Measurements from ENCODE around the gene CYB561D1.

CYB561D1 gene

DNA sequence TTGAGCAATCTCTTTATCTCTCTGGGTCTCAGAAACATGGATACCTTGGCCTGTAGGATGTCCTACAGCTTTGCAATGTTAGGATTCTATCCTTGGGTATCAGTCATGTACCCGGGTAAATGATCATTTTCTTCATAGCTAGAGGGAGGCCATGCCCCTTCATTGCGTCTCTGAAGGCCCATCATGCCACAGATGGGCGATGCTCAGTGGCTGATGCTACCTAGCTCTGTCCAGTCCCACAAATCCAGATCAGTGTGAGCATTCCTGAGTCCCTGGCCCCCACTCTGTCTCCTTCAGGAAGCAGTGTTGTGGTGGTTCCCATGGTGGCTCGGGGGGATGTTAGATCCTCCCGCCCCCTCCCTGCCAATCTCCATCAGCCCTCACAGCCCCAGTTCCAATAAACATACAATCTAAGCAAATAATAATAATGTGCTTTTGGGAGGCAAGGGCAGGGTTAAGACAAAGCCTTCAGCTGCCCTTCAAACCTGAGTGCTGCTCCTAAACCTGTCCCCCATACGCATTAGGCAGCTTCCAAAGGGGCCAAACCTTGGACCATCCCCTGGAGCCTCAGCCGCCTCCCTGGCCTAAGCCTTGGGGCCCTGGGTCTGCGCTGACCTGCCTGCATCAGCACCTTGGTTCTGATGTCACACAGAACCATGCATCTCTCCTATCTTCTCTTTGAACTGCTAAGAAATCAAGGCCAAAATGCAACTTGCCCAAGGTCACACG is 45.1 kb downstream of the CYB561D1 start:
- Histone ChIP-seq H3K36me3 (ENCODE audit: control insufficient read depth in 4 of 4, insufficient read depth in 4 of 4, low read length in 3 of 4) (no peaks in the 10 kb centered on the region), H3K9me3 (ENCODE audit: control extremely low read depth in 1 of 5, control insufficient read depth in 4 of 5, insufficient read depth in 2 of 5, low read depth in 1 of 5, low read length in 4 of 5) (no peaks in the 10 kb centered on the region), H3K4me3 (ENCODE audit: control insufficient read depth in 1 of 7, extremely low read depth in 1 of 7, insufficient read depth in 4 of 7, low read depth in 2 of 7, low read length in 6 of 7) (no peak overlapping the region), H3K4me1 (ENCODE audit: control extremely low read depth in 1 of 4, control insufficient read depth in 4 of 4, insufficient read depth in 4 of 4, low read length in 3 of 4) (peaks cover 0 to 7% (median 0%) of the 10 kb centered on the region in 4 experiments), H3K27ac (ENCODE audit: insufficient read depth in 1 of 2, low read depth in 1 of 2, low read length in 2 of 2, poor library complexity in 1 of 2, severe bottlenecking in 2 of 2) (no peak overlapping the region), H3K27me3 (replicated peaks in 2 of 5; ENCODE audit: control insufficient read depth in 4 of 5, insufficient read depth in 5 of 5, low read length in 4 of 5) (peaks cover 0 to 3% (median 0%) of the 10 kb centered on the region in 5 experiments)
- DNase-seq = no peak
- ChIA-PET CTCF (interaction anchor here (1.1 to 26.3 kb wide), 10 partner anchors 7 to 445 kb away, joined by 3 to 1203 read pairs (median 4); partner anchors contain the start of genes AMIGO1, AMPD2, ATXN7L2 and CYB561D1), POLR2A (no interaction called here)
- WGBS (ENCODE audit: insufficient coverage) = 100% methylated on average over 7 of the region's 9 CpGs

DNA sequence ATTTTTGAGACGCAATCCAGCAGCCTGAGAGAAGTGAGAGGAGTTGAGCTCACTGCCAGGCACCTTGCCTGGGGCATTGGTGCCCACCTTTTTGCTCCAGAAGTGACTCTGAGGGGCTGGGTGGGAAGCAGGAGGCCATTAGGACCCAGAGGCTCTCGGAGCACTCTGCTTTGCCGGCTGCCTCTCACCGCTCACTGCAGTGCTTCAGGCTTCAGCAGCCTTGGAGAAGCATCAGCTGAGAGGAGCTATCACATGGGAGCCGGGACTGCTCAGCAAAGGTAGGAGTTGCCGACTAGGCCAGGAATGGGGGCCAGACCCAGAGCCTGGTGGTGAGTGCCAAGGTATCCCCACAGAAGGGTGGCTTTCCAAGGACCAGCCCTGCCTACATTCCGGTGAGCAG is 45.8 kb downstream of the CYB561D1 start, which contains the start of gene GPR61:
Gene GPR61 (plus strand): TSS at position 197 of the 400 bp plus-strand sequence. CDS start 3,151 bp downstream, outside the sequence.
- Histone ChIP-seq H3K27me3 (replicated peaks in 2 of 5; ENCODE audit: control insufficient read depth in 4 of 5, insufficient read depth in 5 of 5, low read length in 4 of 5) (peaks cover 0 to 3% (median 0%) of the 10 kb centered on the region in 5 experiments), H3K36me3 (ENCODE audit: control insufficient read depth in 4 of 4, insufficient read depth in 4 of 4, low read length in 3 of 4) (no peaks in the 10 kb centered on the region), H3K27ac (ENCODE audit: insufficient read depth in 1 of 2, low read depth in 1 of 2, low read length in 2 of 2, poor library complexity in 1 of 2, severe bottlenecking in 2 of 2) (no peak within 1 kb of the TSS), H3K4me3 (ENCODE audit: control insufficient read depth in 1 of 7, extremely low read depth in 1 of 7, insufficient read depth in 4 of 7, low read depth in 2 of 7, low read length in 6 of 7) (no peak within 1 kb of the TSS), H3K4me1 (ENCODE audit: control extremely low read depth in 1 of 4, control insufficient read depth in 4 of 4, insufficient read depth in 4 of 4, low read length in 3 of 4) (peaks cover 0 to 7% (median 0%) of the 10 kb centered on the region in 4 experiments), H3K9me3 (ENCODE audit: control extremely low read depth in 1 of 5, control insufficient read depth in 4 of 5, insufficient read depth in 2 of 5, low read depth in 1 of 5, low read length in 4 of 5) (no peaks in the 10 kb centered on the region)
- ChIA-PET CTCF (interaction anchor here (1.4 to 26.3 kb wide), 6 partner anchors 7 to 444 kb away, joined by 3 to 1203 read pairs (median 116); partner anchors contain the start of genes AMIGO1, AMPD2, ATXN7L2 and CYB561D1), POLR2A (no interaction called here)
- WGBS (ENCODE audit: insufficient coverage) = 91% methylated on average over 7 of the region's 7 CpGs
- DNase-seq = no peak

DNA sequence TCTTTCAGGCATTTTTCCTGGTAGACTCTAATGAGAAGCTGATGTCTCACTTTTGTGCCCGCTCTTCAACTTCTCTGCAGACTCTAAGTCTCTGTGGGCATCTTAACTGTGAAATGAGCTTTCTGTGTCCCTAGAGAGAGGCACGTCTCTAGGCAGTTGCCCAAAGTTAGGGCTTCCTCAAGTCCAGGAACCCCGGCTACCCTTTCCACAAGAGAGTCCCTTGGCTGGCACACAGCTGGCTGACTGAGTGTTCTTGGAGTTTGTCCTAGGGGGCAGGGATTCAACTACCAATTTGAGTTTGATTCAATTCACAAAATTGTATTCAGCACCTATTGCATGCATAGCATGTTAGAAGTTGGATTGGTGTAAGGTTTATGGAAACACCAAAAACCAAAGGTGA is 47.2 kb downstream of the CYB561D1 start:
- Histone ChIP-seq H3K4me1 (ENCODE audit: control extremely low read depth in 1 of 4, control insufficient read depth in 4 of 4, insufficient read depth in 4 of 4, low read length in 3 of 4) (peaks cover 0 to 3% (median 0%) of the 10 kb centered on the region in 4 experiments), H3K27ac (ENCODE audit: insufficient read depth in 1 of 2, low read depth in 1 of 2, low read length in 2 of 2, poor library complexity in 1 of 2, severe bottlenecking in 2 of 2) (no peak overlapping the region), H3K9me3 (ENCODE audit: control extremely low read depth in 1 of 5, control insufficient read depth in 4 of 5, insufficient read depth in 2 of 5, low read depth in 1 of 5, low read length in 4 of 5) (no peaks in the 10 kb centered on the region), H3K36me3 (ENCODE audit: control insufficient read depth in 4 of 4, insufficient read depth in 4 of 4, low read length in 3 of 4) (no peaks in the 10 kb centered on the region), H3K4me3 (ENCODE audit: control insufficient read depth in 1 of 7, extremely low read depth in 1 of 7, insufficient read depth in 4 of 7, low read depth in 2 of 7, low read length in 6 of 7) (no peak overlapping the region), H3K27me3 (replicated peaks in 2 of 5; ENCODE audit: control insufficient read depth in 4 of 5, insufficient read depth in 5 of 5, low read length in 4 of 5) (peaks cover 0 to 3% (median 0%) of the 10 kb centered on the region in 5 experiments)
- CTCF ChIA-PET = interaction anchor here (1.0 to 26.3 kb wide), 8 partner anchors 9 to 443 kb away, joined by 3 to 1203 read pairs (median 58); partner anchors contain the start of genes AHCYL1, AMIGO1, AMPD2 and ATXN7L2
- POLR2A ChIA-PET = no interaction called here
- no peak for DNase-seq
- WGBS (ENCODE audit: insufficient coverage) = 100% methylated on average over 2 of the region's 3 CpGs

DNA sequence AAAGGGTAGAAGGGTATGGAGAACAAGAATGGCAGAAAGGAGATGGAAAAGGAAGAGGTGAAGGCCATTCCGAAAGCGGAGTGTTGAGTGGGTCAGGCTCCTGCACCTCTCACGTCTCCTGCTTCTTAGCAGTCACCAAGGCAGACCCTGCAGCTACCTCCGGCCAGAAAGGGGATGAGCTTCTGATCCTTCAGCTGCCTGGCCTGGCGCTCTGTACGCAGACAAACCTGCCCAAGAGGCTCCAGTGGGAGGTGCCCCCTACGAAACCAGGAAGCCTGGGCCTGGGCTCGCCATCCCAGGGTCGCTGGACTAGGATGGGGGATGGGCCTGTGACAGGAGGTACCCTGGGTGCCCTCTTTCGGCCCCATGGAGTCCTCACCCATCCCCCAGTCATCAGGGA is 48.8 kb downstream of the CYB561D1 start:
- POLR2A ChIA-PET = no interaction called here
- Histone ChIP-seq H3K9me3 (ENCODE audit: control extremely low read depth in 1 of 5, control insufficient read depth in 4 of 5, insufficient read depth in 2 of 5, low read depth in 1 of 5, low read length in 4 of 5) (no peaks in the 10 kb centered on the region), H3K27me3 (replicated peaks in 2 of 5; ENCODE audit: control insufficient read depth in 4 of 5, insufficient read depth in 5 of 5, low read length in 4 of 5) (peaks cover 0 to 3% (median 0%) of the 10 kb centered on the region in 5 experiments), H3K36me3 (ENCODE audit: control insufficient read depth in 4 of 4, insufficient read depth in 4 of 4, low read length in 3 of 4) (no peaks in the 10 kb centered on the region), H3K4me1 (ENCODE audit: control extremely low read depth in 1 of 4, control insufficient read depth in 4 of 4, insufficient read depth in 4 of 4, low read length in 3 of 4) (peaks cover 13% of the 10 kb centered on the region in 4 experiments), H3K4me3 (ENCODE audit: control insufficient read depth in 1 of 7, extremely low read depth in 1 of 7, insufficient read depth in 4 of 7, low read depth in 2 of 7, low read length in 6 of 7) (no peak overlapping the region), H3K27ac (ENCODE audit: insufficient read depth in 1 of 2, low read depth in 1 of 2, low read length in 2 of 2, poor library complexity in 1 of 2, severe bottlenecking in 2 of 2) (no peak overlapping the region)
- no peak for DNase-seq
- CTCF ChIA-PET = interaction anchor here (1.9 to 26.3 kb wide), 5 partner anchors 10 to 231 kb away, joined by 5 to 1203 read pairs (median 121); partner anchors contain the start of genes AMIGO1, AMPD2, ATXN7L2 and CYB561D1
- 97% methylated on average over 9 of the region's 10 CpGs for WGBS (ENCODE audit: insufficient coverage)

DNA sequence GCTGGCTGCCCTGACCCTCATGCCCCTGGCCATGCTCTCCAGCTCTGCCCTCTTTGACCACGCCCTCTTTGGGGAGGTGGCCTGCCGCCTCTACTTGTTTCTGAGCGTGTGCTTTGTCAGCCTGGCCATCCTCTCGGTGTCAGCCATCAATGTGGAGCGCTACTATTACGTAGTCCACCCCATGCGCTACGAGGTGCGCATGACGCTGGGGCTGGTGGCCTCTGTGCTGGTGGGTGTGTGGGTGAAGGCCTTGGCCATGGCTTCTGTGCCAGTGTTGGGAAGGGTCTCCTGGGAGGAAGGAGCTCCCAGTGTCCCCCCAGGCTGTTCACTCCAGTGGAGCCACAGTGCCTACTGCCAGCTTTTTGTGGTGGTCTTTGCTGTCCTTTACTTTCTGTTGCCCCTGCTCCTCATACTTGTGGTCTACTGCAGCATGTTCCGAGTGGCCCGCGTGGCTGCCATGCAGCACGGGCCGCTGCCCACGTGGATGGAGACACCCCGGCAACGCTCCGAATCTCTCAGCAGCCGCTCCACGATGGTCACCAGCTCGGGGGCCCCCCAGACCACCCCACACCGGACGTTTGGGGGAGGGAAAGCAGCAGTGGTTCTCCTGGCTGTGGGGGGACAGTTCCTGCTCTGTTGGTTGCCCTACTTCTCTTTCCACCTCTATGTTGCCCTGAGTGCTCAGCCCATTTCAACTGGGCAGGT is 49.5 kb downstream of the CYB561D1 start:
- Histone ChIP-seq H3K27ac (ENCODE audit: insufficient read depth in 1 of 2, low read depth in 1 of 2, low read length in 2 of 2, poor library complexity in 1 of 2, severe bottlenecking in 2 of 2) (no peak overlapping the region), H3K4me1 (ENCODE audit: control extremely low read depth in 1 of 4, control insufficient read depth in 4 of 4, insufficient read depth in 4 of 4, low read length in 3 of 4) (peaks cover 14 to 18% (median 15%) of the 10 kb centered on the region in 4 experiments), H3K36me3 (ENCODE audit: control insufficient read depth in 4 of 4, insufficient read depth in 4 of 4, low read length in 3 of 4) (no peaks in the 10 kb centered on the region), H3K9me3 (ENCODE audit: control extremely low read depth in 1 of 5, control insufficient read depth in 4 of 5, insufficient read depth in 2 of 5, low read depth in 1 of 5, low read length in 4 of 5) (no peaks in the 10 kb centered on the region), H3K4me3 (ENCODE audit: control insufficient read depth in 1 of 7, extremely low read depth in 1 of 7, insufficient read depth in 4 of 7, low read depth in 2 of 7, low read length in 6 of 7) (no peak overlapping the region), H3K27me3 (replicated peaks in 2 of 5; ENCODE audit: control insufficient read depth in 4 of 5, insufficient read depth in 5 of 5, low read length in 4 of 5) (peaks cover 0 to 3% (median 0%) of the 10 kb centered on the region in 5 experiments)
- DNase-seq = no peak
- WGBS (ENCODE audit: insufficient coverage) = 96% methylated on average over 20 of the region's 24 CpGs
- ChIA-PET CTCF (interaction anchor here (1.8 to 26.3 kb wide), 5 partner anchors 11 to 230 kb away, joined by 4 to 1203 read pairs (median 121); partner anchors contain the start of genes AMIGO1, AMPD2, ATXN7L2 and CYB561D1), POLR2A (no interaction called here)

DNA sequence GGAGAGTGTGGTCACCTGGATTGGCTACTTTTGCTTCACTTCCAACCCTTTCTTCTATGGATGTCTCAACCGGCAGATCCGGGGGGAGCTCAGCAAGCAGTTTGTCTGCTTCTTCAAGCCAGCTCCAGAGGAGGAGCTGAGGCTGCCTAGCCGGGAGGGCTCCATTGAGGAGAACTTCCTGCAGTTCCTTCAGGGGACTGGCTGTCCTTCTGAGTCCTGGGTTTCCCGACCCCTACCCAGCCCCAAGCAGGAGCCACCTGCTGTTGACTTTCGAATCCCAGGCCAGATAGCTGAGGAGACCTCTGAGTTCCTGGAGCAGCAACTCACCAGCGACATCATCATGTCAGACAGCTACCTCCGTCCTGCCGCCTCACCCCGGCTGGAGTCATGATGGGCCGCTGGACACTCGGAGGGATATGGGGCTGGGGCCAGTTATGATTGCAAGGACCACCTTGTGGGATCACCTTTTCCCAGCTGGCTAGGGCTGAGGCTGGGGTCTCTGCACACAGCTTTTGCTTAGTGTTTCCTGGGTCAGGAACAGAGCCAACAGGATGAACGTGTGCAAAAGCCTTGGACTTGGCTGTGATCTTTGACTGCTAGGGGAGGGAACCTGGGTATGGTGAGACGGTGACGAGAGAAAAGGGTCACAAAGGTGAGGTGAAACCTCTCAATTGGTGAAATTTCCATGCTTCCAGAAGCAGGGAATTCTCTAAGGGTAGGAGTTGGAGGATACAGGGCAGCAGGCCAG is 50.3 kb downstream of the CYB561D1 start:
- Histone ChIP-seq H3K27ac (ENCODE audit: insufficient read depth in 1 of 2, low read depth in 1 of 2, low read length in 2 of 2, poor library complexity in 1 of 2, severe bottlenecking in 2 of 2) (no peak overlapping the region), H3K9me3 (ENCODE audit: control extremely low read depth in 1 of 5, control insufficient read depth in 4 of 5, insufficient read depth in 2 of 5, low read depth in 1 of 5, low read length in 4 of 5) (no peaks in the 10 kb centered on the region), H3K36me3 (ENCODE audit: control insufficient read depth in 4 of 4, insufficient read depth in 4 of 4, low read length in 3 of 4) (no peaks in the 10 kb centered on the region), H3K27me3 (replicated peaks in 2 of 5; ENCODE audit: control insufficient read depth in 4 of 5, insufficient read depth in 5 of 5, low read length in 4 of 5) (peaks cover 0 to 3% (median 0%) of the 10 kb centered on the region in 5 experiments), H3K4me3 (ENCODE audit: control insufficient read depth in 1 of 7, extremely low read depth in 1 of 7, insufficient read depth in 4 of 7, low read depth in 2 of 7, low read length in 6 of 7) (no peak overlapping the region), H3K4me1 (ENCODE audit: control extremely low read depth in 1 of 4, control insufficient read depth in 4 of 4, insufficient read depth in 4 of 4, low read length in 3 of 4) (peaks cover 16 to 19% (median 17%) of the 10 kb centered on the region in 4 experiments)
- ChIA-PET CTCF (interaction anchor here (1.3 to 26.3 kb wide), 9 partner anchors 12 to 440 kb away, joined by 3 to 1203 read pairs (median 15); partner anchors contain the start of genes AHCYL1, AMIGO1, AMPD2 and ATXN7L2), POLR2A (no interaction called here)
- WGBS (ENCODE audit: insufficient coverage) = 97% methylated on average over 14 of the region's 14 CpGs
- DNase-seq = no peak
